NCI-H510A treated with DMSO at 0.1 percent for 48 hours (cell line): ENCODE results near the gene RTP3.
"Not testable (repeated sequence)": the region's sequence is repeated elsewhere in the genome, so short reads cannot be mapped to it uniquely, and the experiment has no call there.

Source experiments
- DNase-seq: peaks from one replicate; lab custom pipeline; 2025; lab: John Stamatoyannopoulos, UW

RTP3 gene

DNA sequence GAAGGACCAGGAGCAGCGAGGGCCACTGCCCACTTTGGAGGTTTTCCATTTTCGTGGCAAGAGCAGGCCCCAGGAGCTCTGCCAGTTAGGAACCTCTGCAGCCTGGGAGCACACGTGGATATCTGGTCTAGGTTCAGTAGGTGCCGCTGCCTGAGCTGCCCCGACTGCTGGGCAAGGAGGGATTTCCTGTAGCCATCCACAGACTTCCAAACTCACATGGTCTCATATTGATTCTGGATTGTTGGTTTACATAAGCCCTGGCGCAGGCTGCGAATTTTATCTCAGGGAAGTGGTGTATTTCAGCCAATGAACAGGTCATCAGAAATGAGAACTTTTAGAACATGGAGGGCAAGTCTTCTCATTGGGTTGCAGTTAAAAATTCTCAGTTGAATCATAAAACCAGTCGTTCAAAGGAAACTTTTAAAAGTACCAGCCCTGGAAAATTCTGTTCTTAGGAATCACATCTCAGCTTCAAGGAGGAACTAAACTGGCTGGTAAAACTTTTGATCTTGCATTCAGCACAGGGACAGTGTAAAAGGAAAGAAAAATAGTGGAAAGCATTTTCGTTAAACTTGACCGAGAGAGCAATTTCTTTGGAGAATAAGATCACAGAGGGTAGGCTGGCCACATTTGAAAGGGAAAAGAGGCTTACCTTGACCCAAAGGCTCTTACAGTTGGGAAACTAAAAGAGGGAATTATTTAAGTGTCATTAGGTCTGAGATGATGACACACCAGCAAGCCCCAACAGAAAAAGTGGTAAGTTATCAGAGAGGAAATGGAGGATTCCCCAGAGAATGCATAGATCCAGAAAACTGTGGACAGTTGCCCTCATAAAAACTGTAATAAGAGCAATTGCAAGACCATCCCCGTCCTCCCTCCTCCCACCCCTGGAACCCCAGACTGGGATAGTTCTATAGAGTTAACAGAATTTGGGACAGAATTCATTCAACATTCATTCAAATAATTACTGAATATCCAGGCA lies 6.4 kb upstream of the RTP3 start:
- no peak for DNase-seq

DNA sequence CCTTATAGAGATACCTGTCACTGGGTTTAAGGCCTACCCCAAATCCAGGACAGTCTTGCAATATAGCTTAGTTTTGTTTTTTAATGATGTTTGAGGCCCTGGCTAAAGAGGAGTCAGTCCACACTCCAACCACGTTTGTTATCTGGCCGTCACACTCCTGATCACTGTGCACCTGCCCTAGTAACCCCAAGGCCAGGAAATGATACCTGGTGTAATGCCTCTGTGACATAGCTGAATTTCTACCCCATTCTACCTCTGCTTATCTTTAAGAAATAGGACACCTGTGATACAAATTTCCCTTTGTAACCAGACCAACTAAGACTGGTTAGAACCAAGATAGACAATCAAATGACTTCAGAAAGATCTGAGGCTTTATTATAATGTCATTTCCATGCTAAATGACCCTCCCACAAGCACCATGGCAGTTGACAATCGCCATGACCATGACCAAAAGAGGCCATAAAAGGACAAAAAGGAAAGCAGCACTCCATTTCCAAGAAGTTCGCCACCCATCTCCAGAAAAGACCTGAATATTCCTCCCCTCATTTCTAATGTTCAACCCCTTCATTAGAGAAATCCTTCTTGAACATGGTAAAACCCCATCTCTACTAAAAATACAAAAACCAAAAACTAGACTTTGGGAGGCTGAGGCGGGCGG lies 4.8 kb upstream of the RTP3 start:
- no peak for DNase-seq

DNA sequence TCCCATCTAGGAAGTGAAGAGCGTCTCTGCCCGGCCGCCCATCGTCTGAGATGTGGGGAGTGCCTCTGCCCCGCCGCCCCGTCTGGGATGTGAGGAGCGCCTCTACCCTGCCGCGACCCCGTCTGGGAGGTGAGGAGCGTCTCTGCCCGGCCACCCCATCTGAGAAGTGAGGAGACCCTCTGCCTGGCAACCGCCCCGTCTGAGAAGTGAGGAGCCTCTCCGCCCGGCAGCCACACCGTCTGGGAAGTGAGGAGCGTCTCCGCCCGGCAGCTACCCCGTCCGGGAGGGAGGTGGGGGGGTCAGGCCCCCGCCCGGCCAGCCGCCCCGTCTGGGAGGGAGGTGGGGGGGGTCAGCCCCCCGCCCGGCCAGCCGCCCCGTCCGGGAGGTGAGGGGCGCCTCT lies 3.3 kb upstream of the RTP3 start:
- DNase-seq, result not testable (repeated sequence)

DNA sequence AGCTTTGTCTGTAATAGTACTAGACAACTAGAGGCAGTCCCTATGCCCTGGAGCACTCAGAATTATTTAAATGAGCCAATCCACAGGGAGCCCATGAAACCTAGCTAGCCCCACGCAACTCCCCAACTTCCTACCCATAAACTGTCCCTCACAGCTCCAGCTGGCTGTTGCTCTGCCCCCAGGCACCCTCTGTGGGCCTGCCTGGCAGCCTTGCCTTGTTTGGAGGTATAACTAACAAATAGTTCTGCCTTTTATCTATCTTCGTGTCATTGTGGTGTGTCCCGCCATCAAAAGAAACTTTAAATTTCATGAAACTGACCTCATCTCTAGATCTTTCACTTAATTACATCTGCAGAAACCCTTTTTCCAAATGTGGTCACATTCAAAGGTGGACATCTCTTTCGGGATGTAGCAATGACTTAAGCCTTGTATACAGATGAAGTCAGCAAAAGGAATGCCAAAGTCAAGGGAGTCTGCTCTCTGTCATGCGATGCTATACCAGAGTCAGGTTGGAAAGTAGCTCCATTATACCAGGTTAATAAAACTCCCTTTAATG lies 1.8 kb upstream of the RTP3 start:
- no peak for DNase-seq

DNA sequence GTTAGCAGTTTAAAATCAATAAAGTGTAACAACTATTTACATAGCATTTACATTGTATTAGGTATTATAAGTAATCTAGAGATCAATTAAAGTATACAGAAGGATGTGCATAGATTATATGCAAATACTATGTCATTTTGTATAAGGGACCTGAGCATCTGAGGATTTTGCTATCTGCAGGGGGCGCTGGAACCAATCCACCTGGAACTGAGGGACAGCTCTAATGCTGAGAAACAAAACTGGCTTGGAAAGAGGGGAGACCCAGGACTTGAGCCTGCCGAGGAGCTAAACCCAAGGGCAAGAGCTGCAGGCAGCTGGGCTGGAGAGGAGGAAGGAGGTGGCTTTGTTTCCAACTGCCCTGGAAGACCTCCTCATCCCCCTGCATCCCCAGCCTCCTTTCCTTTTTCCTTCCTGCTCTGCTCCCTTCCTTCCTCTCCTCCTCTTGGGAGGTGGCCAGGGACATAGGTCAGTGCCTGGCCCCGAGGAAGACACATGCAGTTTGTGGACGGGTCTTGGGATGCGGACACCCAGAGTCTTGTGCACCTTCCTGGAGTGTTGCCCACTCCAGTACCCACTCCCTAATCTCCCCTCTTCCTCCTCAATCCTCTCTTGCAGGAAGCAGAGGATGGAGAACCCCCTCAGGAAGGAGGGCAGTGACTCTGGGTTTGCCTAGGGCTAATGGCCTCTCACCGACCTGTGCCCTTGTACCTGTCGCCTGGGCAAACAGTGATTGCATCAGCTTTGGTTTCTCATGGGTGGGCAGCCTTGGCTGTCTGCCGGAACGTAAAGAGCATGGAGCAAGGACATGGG lies 825 bp upstream of the RTP3 start:
- no peak for DNase-seq

DNA sequence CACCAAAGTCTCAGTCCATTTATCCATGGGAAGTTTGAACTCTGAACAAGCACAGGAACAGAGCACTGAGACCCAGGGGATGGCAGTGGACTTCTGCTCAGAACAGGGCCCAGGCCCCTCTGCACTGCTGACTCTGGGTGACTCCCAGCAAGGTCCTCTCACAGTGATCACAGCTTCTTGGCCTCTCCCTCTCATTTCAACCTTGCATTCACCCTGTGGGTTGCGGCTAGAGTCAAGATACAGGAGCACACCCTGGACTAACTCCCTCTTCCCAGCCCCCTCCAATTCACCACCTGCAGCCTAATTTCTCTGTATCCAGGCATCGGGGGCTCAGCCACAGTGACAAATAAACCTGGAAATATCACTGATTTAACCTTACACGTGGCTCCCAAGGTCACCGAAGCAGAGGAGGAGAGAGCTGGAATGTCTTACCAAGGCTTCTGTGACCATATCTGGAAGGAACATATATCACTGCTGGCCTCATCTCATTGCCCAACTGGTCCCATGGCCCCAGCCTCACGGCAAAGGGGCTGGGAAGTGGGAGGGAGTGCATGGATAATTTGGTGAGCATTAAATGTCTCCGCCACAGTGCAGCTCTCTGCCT lies 1.2 kb downstream of the RTP3 start:
- DNase-seq, result no peak

DNA sequence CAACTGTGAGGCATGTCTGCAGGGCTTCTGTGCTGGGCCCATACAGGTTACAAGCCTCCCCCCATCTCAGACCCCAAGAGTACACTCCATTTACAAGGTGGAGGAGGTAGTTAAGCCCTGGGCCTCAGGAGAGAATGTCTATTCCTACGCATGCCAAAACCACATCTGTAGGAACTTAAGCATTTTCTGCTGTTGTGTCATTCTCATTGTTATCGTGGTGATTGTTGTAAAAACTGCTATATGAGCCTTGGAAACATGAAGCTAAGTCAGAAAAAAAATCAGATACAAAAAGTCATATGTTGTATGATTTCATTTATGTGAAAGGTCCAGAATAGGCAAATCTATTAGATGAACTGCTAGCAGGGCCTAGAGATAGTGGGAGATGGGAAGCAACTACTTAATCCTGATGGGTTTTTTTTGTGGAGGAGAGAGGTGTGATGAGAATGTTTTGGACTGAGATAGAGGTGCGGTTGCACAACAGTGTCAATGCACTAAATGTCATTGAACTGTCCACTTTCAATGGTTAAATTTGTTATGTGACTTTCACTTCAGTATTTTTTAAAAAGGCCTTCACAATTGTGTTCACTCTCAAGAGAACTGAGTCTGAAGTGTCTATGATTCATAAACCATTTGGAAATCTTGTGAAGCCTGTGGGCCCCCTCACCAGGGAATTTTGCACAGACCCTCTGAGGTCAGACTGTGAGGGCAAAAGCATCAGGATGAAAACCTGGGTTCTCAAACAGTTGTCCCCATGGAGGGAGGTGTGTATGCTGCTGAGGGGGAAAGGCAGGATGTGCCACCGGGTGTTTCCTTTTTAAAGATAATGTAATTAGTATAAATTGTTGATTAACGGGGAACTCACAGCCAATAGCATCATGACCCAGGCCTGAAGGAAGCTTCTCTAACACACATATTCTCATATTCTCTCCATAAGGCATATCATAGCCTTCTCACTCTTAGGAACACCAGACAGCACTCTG lies 3.2 kb downstream of the RTP3 start:
- DNase-seq, result no peak

DNA sequence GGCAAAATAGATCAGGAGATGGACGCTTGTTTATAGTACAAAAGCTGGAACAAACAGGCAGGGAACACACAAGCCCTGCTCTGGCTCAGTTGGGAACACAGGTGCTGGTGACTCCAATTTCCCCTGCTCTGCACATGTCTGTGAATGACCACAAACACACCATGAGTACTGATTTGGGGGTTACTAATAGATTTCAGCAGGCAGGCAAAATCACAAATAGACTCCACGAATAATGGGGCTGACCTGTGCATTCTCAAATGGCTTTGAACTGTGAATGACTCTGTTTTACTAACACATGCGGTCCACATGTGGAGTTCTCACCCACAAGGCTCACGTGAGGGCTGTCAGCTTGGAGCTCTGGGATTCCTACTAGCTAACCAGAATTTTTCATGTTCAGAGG lies 3.9 kb downstream of the RTP3 start:
- DNase-seq, result no peak

DNA sequence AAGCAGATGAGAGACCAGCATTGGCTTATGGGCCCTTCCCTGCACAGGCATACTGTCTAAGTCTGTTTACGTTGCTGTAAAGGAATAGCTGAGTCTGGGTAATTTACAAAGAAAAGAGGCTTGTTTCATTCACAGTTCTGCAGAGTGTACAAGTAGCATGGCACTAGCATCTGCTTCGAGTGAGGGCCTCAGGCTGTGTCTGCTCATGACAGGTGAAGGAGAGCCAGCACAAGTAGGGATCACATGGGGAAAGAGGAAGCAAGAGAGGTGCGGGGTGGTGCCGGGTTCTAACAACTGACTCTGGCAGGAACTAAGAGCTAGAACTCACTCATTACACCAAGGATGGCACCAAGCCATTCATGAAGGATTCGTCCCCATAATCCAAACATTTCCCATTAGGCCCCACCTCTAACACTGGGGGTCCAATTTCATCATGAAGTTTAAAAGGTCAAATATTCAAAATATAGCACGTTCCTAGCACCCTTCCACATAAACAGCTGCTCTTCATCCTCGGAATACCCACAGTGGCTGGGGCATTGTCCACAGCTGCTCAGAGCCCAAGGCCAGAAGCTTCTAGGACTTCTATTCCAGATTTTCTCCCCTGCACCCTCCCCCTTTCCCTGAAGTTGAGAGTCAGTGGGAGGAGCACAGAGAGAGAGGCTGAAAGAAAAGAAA lies 5.6 kb downstream of the RTP3 start:
- DNase-seq, result no peak

DNA sequence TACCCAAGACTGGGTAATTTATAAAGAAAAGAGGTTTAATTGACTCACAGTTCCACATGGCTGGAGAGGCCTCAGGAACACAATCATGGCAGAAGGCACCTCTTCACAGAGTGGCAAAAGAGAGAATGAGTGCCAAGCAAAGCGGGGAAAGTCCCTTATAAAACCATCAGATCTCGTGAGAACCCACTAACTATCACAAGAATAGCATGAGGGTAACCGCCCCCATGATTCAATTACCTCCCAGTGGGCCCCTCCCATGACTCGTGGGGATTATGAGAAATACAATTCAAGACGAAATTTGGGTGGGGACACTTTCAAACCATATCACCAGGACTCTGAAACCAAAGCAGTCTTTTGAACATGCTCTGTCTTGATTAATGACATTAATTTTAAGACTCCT lies 7.0 kb downstream of the RTP3 start:
- no peak for DNase-seq

DNA sequence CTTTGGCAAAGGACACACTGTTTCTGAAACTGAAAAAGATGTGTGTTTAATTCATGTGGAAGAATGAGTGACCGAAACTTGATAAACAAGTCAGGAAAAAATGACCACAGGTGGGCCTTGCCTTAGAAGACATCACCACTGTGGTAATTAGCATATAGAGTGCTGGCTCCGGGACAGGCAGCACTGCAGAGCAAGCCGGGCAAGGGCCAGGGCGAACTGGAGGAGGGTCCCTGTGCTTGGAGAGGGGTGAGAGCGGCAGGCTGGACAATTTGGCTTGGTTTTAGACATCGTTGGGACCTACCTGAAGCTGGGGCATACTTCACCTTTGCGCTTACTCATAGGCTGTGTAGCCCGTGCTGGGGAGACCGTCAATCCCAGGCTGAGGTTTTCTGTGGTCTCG lies 8.2 kb downstream of the RTP3 start:
- no peak for DNase-seq

DNA sequence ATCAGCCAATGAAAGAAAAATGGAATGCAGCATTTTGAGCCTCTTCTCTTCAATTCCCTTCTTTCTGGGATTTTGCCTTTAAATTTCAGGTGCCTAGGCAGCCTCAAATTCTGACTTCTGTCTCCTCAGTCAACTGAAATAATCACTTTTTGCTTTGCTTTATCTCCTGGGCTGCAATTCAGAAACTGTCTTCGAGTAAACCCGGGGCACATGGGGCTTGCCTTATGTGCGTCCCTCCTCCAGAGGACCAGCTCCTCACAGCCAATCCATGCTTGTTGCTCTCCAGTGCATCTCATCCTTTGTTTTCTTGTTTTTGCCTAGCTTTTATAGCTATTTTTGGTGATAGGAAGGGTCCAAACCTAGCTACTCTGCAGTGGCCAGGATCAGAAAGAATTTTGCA lies 8.8 kb downstream of the RTP3 start:
- DNase-seq, result no peak

DNA sequence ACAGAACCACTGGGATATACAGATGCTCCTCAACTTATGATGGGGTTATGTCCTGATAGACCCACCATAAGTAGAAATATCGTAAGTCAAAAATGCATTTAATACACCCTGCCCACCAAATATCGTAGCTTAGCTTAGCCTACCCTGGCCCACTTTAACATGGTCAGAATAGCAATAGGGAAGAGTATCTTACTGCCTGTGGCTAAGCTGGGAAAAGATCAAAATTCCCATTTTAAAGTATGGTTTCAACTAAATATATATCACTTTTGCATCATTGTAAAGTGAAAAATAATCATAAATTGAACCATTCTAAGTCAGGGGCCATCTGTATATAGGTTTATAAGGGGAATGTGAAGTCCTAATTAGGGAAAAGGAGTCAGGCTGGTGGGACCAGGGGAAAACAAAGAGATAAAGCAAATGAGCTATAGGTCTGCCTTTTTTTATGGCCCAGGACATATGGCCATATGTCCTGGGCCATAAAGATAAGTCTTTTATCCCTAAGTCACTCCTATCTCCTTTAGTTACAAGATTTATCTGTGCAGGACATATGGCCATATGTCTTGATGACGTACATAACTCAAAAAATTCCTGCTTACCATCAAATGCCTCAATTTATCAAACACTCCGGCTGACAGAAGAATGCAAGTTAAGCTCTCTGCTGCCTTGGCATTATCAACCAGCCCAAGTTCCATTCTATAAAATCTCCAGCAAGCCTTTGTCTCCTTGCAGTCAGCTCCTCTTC lies 11.2 kb downstream of the RTP3 start:
- DNase-seq, result no peak

DNA sequence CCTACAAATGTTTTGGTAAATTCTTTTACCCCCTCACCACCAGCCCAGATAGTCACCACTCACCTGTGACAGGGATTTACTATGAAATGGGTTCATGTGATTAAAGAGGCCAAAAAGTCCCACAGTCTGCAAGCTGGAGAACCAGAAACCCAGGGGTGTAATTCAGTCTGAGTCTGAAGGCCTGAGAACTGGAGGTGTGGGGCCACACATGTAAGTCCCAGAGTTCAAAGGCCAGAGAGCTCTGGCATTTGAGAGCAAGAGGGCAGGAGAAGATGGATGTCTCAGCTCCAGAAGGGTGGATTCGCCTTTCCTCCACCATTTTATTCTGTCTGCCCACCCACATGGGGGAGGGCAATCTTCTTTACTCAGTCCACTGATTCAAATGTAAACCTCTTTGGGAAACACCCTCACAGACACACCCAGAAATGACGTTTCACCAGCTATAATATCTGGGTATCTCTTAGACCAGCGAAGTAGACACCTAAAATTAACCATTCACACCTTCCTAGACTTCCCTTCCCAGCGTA lies 11.9 kb downstream of the RTP3 start:
- DNase-seq, result no peak

DNA sequence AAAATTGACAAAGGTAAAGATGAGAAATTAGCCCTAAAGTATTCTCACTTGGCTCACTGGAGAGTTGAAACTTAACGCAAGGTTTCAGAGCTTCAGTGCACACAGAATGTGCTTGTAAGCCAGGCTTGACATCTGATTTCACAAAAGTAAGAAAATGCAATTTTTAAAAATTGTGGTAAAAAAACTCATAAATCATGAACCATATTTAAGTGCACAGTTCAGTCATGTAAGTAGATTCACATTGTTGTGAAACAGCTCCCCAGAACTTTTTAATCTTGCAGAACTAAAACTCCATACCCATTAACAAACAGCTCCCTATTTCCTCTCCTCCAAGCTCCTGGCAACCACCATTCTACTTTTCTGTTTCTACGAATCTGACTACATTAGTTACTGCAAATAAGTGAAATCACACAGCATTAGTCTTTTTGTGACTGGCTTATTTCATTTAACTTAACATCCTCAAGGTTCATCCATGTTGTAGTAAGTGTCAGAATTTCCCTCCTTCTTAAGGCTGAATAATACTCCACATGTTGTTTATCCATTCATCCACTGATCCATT lies 14.5 kb downstream of the RTP3 start:
- DNase-seq, result no peak

DNA sequence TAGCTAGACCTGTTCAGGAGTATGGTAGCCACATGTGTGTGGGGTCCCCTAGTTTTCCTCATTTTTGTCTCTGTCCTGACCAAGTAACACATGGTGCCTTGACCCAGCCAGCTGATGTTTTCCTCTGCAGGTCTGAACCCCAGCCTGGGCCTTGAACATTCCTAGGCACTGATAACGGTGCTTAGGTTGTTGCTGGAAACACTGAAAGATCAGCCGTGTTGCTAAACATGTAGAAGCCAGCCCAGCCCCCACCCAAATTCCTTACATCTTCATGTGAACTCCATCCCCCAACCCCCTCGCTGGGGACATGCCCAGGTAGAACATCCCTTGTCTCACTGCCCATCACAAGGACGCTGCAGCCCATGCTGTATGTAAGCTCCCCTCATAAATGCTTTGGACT lies 18.7 kb downstream of the RTP3 start:
- DNase-seq, result no peak

DNA sequence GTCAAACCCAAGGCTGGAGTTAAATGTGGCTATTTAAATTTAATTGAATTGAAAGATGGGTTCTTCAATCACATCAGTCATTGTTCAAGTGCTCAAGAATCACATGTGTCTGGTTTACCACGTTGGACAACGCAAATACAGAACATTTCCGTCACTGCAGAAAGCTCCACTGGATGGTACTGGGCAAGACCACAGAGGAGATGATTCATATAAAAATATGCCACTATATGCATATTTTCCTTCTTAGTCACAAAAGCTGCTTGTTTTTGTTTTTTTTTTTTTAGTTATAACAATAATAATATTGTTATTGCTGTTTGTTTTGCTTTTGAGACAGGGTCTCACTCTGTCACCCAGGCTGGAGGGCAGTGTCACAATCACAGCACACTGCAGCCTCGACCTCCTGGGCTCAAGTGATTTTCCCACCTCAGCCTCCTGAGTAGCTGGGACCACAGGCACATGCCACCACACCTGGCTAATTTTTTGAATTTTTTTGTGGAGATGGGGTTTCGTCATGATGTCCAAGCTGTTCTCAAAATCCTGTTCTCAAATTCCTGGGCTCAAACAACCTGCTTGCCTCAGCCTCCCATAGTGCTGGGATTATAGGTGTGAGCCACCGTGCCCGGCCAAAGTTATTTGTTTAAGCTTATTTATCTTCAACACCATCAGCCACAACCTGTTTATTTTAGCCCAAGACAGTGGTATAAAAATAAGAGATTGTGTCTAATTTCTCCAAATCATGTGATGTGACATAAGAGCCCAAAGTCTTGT lies 19.4 kb downstream of the RTP3 start:
- no peak for DNase-seq

DNA sequence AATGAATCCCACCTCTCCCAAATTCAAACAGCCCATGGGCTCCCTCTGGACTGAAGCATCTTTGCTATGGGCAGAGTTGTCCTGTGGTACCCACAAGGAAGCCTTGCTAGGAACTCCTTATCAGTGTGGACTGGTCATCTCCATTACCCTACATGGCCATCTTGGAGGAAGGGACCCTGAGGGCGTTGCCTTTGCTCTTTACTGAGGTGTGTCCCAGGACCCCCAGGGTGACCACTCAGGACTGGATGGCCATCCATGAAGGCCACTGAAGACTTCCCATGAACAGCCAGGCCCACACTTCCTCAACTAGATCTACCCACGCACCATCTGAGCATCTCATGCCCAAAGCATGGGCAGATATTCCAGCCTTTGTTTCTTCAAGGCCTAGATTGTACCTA lies 20.0 kb downstream of the RTP3 start:
- DNase-seq, result no peak
